Measurements from ENCODE around the gene NKAIN4. TPM values are rescaled to one million over a fixed set of nuclear protein-coding genes. Genes with fewer than 3 reads are reported as not detected.

The NKAIN4 gene
- total and polyA plus RNA-seq, 4 donors, result 0.05 TPM; not detected in 3

- Histone ChIP-seq H3K27ac (ENCODE audit: low read depth in 1 of 2, low read length in 2 of 2) (no peak overlapping the region), H3K9ac (ENCODE audit: low read depth in 1 of 2, low read length in 2 of 2) (no peak overlapping the region), H3K9me3 (ENCODE audit: control insufficient read depth in 4 of 4, low read length in 3 of 4) (no peaks in the 10 kb centered on the region), H3K4me3 (ENCODE audit: low read depth in 1 of 3, low read length in 3 of 3) (no peak overlapping the region), H3K4me1 (ENCODE audit: control insufficient read depth in 4 of 4, insufficient read depth in 4 of 4, low read length in 3 of 4) (peaks cover 2 to 18% (median 13%) of the 10 kb centered on the region in 4 donors), H3K36me3 (ENCODE audit: control insufficient read depth in 4 of 4, insufficient read depth in 3 of 4, low read depth in 1 of 4, low read length in 3 of 4) (peaks cover 8 to 57% (median 17%) of the 10 kb centered on the region in 4 donors), H3K27me3 (ENCODE audit: control insufficient read depth in 4 of 4, insufficient read depth in 4 of 4, low read length in 3 of 4) (no peaks in the 10 kb centered on the region)
- DNase-seq (ENCODE audit: low spot score), result no peak
- 96% methylated on average over 30 of the region's 30 CpGs for WGBS
- TF ChIP-seq NR2F2 (IDR thresholded peaks at IDR 0.05) (no peak), SP1 (IDR thresholded peaks at IDR 0.05) (no peak), HNF4G (IDR thresholded peaks at IDR 0.05) (no peak), ATF3 (IDR thresholded peaks at IDR 0.05) (no peak), JUND (IDR thresholded peaks at IDR 0.05) (no peak), TAF1 (conservative IDR thresholded peaks at IDR 0.05) (no peak), RXRA (IDR thresholded peaks at IDR 0.05) (no peak), GABPA (IDR thresholded peaks at IDR 0.05 in 1 of 2, conservative IDR thresholded peaks at IDR 0.05 in 1 of 2) (no peak), HNF4A (conservative IDR thresholded peaks at IDR 0.05) (no peak), EGR1 (IDR thresholded peaks at IDR 0.05; ENCODE audit: low read depth in 2 of 2) (no peak), FOXA1 (IDR thresholded peaks at IDR 0.05) (no peak), MAX (IDR thresholded peaks at IDR 0.05) (no peak), YY1 (IDR thresholded peaks at IDR 0.05) (no peak), FOXA2 (IDR thresholded peaks at IDR 0.05) (no peak), REST (IDR thresholded peaks at IDR 0.05) (no peak), RAD21 (IDR thresholded peaks at IDR 0.05) (no peak)
- TF ChIP-seq, protein P1, sequence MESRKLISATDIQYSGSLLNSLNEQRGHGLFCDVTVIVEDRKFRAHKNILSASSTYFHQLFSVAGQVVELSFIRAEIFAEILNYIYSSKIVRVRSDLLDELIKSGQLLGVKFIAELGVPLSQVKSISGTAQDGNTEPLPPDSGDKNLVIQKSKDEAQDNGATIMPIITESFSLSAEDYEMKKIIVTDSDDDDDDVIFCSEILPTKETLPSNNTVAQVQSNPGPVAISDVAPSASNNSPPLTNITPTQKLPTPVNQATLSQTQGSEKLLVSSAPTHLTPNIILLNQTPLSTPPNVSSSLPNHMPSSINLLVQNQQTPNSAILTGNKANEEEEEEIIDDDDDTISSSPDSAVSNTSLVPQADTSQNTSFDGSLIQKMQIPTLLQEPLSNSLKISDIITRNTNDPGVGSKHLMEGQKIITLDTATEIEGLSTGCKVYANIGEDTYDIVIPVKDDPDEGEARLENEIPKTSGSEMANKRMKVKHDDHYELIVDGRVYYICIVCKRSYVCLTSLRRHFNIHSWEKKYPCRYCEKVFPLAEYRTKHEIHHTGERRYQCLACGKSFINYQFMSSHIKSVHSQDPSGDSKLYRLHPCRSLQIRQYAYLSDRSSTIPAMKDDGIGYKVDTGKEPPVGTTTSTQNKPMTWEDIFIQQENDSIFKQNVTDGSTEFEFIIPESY (IDR thresholded peaks at IDR 0.05), result no peak
- TF ChIP-seq, protein P2, sequence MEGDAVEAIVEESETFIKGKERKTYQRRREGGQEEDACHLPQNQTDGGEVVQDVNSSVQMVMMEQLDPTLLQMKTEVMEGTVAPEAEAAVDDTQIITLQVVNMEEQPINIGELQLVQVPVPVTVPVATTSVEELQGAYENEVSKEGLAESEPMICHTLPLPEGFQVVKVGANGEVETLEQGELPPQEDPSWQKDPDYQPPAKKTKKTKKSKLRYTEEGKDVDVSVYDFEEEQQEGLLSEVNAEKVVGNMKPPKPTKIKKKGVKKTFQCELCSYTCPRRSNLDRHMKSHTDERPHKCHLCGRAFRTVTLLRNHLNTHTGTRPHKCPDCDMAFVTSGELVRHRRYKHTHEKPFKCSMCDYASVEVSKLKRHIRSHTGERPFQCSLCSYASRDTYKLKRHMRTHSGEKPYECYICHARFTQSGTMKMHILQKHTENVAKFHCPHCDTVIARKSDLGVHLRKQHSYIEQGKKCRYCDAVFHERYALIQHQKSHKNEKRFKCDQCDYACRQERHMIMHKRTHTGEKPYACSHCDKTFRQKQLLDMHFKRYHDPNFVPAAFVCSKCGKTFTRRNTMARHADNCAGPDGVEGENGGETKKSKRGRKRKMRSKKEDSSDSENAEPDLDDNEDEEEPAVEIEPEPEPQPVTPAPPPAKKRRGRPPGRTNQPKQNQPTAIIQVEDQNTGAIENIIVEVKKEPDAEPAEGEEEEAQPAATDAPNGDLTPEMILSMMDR (IDR thresholded peaks at IDR 0.05; ENCODE audit: low read depth, low read length, missing input control), result no peak
Observed at GRCh38 chr20:63277466-63278272, 23.4 kb upstream of the NKAIN4 start.
